GM21529 (cell line): ENCODE data around the gene VWCE.

Experiments used
- ATAC-seq: cut with Tn5 transposase; IDR thresholded peaks from one replicate; pipeline ENCODE4 v1.9.1; 2021; ENCODE audit not compliant: unreplicated experiment

The VWCE gene

GRCh38 chr11:61287338-61287977 lies 7.7 kb downstream of the VWCE start:
- ATAC-seq = no peak

- no peak for ATAC-seq
Observed at GRCh38 chr11:61283613-61284012, 11.5 kb downstream of the VWCE start.

- no peak for ATAC-seq
Observed at GRCh38 chr11:61281581-61282250, 13.4 kb downstream of the VWCE start.

GRCh38 chr11:61280883-61281580 lies 14.1 kb downstream of the VWCE start:
- no peak for ATAC-seq

GRCh38 chr11:61279934-61280659 lies 15.0 kb downstream of the VWCE start:
- ATAC-seq = no peak

GRCh38 chr11:61278001-61278470 lies 17.1 kb downstream of the VWCE start:
- no peak for ATAC-seq

- no peak for ATAC-seq
Observed at GRCh38 chr11:61277186-61278000, 17.7 kb downstream of the VWCE start.

- ATAC-seq = no peak
Observed at GRCh38 chr11:61275191-61275590, 19.9 kb downstream of the VWCE start.

- no peak for ATAC-seq
Observed at GRCh38 chr11:61274084-61274483, 21.0 kb downstream of the VWCE start.

- no peak for ATAC-seq
Observed at GRCh38 chr11:61273178-61274078, 21.7 kb downstream of the VWCE start.

GRCh38 chr11:61272731-61273130 lies 22.4 kb downstream of the VWCE start:
- ATAC-seq = no peak

GRCh38 chr11:61270354-61271076 lies 24.6 kb downstream of the VWCE start:
- ATAC-seq = no peak

GRCh38 chr11:61268588-61269250 lies 26.4 kb downstream of the VWCE start:
- ATAC-seq = no peak

- no peak for ATAC-seq
Observed at GRCh38 chr11:61267437-61267841, 27.7 kb downstream of the VWCE start.

GRCh38 chr11:61266602-61267001 lies 28.5 kb downstream of the VWCE start:
- ATAC-seq = no peak

GRCh38 chr11:61265357-61265756 lies 29.8 kb downstream of the VWCE start:
- no peak for ATAC-seq

- ATAC-seq = no peak
Observed at GRCh38 chr11:61264795-61265194, 30.3 kb downstream of the VWCE start.

GRCh38 chr11:61264371-61264770 lies 30.7 kb downstream of the VWCE start:
- ATAC-seq = no peak
